Measurements from ENCODE around the gene HDAC7.

DNA sequence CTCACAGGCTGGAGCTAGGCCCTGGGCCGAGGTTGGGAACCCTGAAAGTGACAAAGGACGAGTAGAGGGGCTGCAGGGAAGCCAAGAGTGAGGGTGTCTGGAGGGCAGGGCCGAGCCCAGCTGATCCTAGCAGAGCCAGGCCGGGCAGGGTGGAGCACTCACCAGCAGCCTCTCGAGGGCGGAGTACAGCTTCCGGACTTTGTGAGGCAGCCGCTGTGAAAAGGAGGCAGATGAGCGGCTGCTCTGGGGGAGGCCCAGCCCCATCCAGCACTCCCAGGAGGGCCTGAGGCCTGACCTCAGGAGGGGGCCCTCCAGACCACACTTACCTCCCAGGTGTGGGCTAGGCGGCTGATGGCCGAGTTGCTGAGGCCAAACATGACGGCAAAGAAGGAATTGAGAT lies 79.7 kb downstream of the HDAC7 start:
- TF ChIP-seq, protein P1, sequence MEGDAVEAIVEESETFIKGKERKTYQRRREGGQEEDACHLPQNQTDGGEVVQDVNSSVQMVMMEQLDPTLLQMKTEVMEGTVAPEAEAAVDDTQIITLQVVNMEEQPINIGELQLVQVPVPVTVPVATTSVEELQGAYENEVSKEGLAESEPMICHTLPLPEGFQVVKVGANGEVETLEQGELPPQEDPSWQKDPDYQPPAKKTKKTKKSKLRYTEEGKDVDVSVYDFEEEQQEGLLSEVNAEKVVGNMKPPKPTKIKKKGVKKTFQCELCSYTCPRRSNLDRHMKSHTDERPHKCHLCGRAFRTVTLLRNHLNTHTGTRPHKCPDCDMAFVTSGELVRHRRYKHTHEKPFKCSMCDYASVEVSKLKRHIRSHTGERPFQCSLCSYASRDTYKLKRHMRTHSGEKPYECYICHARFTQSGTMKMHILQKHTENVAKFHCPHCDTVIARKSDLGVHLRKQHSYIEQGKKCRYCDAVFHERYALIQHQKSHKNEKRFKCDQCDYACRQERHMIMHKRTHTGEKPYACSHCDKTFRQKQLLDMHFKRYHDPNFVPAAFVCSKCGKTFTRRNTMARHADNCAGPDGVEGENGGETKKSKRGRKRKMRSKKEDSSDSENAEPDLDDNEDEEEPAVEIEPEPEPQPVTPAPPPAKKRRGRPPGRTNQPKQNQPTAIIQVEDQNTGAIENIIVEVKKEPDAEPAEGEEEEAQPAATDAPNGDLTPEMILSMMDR (IDR thresholded peaks at IDR 0.05; ENCODE audit: poor library complexity) = no peak
- TF ChIP-seq EZH2 (IDR thresholded peaks at IDR 0.05; ENCODE audit: borderline replicate concordance) = no peak

Measured in hepatocyte (in vitro differentiated cells).